Activated T-cell treated with anti-CD3 and anti-CD28 coated beads for 24 hours (primary cell): ENCODE results near the gene PAFAH2.
A peak's percentile ranks its signal among the peaks of the same experiment; 100 is the strongest.

Experiments used
- DNase-seq: peaks from one replicate; pipeline ENCODE4 v3.0.0-alpha.2; 2020; ENCODE audit warnings: low read depth

Gene PAFAH2

GRCh38 chr1:25929016-25929415 lies 68.8 kb downstream of the PAFAH2 start:
- no peak for DNase-seq

- no peak for DNase-seq
Observed at GRCh38 chr1:25927521-25928265, 70.2 kb downstream of the PAFAH2 start.

GRCh38 chr1:25926731-25927496 lies 70.9 kb downstream of the PAFAH2 start:
- DNase-seq: no peak

DNA sequence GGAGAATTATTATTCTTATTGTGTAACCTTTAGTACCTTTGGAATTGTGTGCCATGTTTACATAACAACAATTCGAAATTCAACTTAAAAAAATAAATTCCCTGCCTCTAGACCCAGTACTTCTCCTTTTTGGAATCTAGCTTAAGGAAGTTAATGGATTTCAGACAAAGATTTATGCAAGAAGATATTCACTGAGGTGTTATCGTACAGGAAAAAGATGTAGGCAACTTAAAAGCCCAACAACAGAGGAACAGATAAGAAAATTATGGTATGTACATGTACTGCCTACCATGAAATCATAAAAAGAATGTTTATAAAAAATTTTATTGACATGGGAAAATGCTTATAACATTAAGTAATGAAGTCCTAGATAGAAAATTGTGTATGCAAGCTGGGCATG lies 73.4 kb downstream of the PAFAH2 start:
- no peak for DNase-seq

DNA sequence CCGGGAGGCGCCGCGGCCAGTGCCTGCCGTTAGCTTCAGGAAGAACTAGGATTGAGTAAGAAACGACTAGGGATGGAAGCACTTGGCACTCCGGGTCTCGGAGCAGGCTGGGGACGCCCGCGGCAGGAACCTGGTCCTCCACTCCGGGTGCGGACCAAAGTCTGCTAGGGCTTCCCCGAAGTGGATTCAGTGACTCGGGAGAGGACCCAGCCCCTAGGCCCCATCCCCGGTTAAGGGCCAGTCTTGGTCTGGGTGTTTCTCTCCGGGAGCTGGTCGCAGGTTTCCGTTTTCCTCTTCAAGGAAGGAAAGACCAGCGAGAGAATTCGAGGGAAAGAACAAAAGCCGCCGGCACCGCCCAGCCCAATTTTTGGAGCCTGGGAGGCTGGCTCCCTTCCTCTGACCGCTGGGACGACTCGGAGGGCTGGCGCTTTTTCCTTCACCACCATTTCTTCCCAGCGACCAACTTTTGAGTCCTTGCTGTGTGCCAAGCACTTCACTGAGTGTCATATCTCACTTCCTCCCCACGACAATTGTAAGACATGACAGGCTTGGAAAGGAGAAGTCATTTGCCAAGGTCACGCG lies 74.8 kb downstream of the PAFAH2 start:
- no peak for DNase-seq

DNA sequence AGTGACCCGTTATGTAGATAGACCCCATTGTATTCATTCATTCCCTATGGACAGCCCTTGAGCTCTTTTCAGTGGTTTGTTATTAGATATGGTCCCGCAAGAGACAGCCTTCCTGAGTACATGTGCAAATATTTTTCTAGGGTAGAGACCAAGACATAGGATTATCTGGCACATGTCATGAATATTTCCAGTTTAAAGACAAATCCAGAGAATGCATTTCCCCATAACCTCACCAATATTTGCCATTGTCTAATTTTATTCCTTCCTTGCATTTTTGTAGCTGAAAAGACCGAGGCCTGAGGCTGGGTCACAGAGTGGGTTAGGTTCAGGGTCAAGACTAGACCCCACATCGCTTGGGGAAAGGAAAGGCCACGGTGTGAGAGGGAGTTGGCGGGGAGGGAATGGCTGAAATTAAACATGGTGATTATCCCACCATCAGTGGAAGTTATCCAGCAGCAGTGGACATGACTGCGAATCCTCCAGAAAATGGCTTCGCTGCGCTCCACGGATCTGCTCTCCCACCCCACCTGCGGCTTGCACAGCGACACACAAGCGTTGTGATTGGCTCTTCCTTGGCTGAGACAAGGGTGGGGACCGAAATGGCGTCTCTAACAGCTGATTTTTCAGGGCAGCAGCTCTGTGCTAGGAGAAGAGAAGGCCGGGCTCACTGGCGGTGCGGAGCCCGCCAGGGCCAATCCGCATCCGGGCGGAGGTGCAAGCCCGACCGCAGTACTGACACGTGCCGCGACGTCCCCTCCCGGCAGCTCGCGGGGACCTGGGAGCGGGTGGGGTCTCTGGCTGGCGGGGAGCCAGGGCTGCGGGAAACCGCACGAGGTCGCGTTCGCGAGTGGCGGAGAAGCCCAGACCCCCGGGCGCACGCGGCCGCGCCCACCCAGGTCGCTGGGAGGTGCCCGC lies 75.5 kb downstream of the PAFAH2 start:
- peak; percentile 26 for DNase-seq

- no peak for DNase-seq
Observed at GRCh38 chr1:25918615-25919014, 79.2 kb downstream of the PAFAH2 start.

- no peak for DNase-seq
Observed at GRCh38 chr1:25917996-25918395, 79.9 kb downstream of the PAFAH2 start.

DNA sequence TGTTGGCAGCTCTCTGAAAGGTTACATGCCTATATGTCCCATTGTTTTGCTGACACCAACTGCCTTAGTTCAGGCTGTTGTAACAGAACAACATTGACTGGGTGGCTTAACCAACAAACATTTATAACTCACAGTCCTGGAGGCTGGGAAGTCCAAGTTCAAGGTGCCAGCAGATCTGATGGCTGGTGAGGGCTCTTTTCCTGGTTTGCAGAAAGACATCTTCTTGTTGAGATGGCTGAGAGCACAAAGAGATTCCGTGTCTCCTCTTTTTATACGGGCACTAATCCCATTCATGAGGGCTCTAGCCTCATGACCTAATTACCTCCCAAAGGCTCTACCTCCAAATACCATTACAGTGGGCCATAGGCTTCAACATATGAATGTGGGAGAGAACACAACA lies 81.4 kb downstream of the PAFAH2 start:
- no peak for DNase-seq

- DNase-seq: no peak
Observed at GRCh38 chr1:25914074-25914995, 83.5 kb downstream of the PAFAH2 start.

DNA sequence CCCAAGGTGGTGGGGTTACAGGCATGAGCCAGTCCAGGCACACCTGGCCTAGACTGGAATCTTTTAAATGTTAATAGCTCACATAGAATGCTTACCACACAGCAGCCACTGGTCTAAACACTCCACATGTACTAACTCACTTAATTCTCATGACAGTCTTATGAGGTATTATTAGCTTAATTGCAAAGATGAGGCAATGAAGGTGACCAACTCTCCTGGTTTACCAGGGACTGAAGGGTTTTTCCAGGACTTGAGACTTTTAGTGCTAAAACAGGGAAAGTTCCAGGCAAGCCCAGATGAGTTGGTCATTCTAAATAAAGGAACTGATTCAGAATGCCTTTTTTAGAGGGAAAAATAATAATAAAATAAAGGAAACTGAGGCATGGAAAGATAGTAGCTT lies 84.7 kb downstream of the PAFAH2 start:
- no peak for DNase-seq

- no peak for DNase-seq
Observed at GRCh38 chr1:25912076-25912831, 85.6 kb downstream of the PAFAH2 start.

- no peak for DNase-seq
Observed at GRCh38 chr1:25911162-25911561, 86.7 kb downstream of the PAFAH2 start.
